Mucosa of rectum (tissue), 2 donors: ENCODE measurements around the gene CAMTA1.

Experiments used
- H3K27ac ChIP-seq, 2 donors: one replicate each; pipeline ENCODE4 v1.7.0; 2013; ENCODE audit warnings: inconsistent platforms in 2 of 2, low read depth in 2 of 2, low read length in 2 of 2
- H3K27me3 ChIP-seq, 2 donors: one replicate each; pipeline ENCODE4 v1.7.0; 2013; ENCODE audit warnings: low read length in 2 of 2; ENCODE audit not compliant: control insufficient read depth in 2 of 2, insufficient read depth in 2 of 2
- H3K36me3 ChIP-seq, 2 donors: one replicate each; pipeline ENCODE4 v1.7.0; 2013; ENCODE audit warnings: low read length in 2 of 2; ENCODE audit not compliant: control insufficient read depth in 2 of 2, insufficient read depth in 2 of 2
- H3K4me1 ChIP-seq, 2 donors: one replicate each; pipeline ENCODE4 v1.7.0; 2013; ENCODE audit warnings: low read length in 2 of 2, mild to moderate bottlenecking in 1 of 2; ENCODE audit not compliant: control insufficient read depth in 2 of 2, insufficient read depth in 2 of 2
- H3K4me3 ChIP-seq, 2 donors: one replicate each; pipeline ENCODE4 v1.7.0; 2013; ENCODE audit warnings: low read length in 2 of 2
- H3K9ac ChIP-seq, 2 donors: one replicate each; pipeline ENCODE4 v1.7.0; 2013; ENCODE audit warnings: low read length in 2 of 2, low read depth in 1 of 2, mild to moderate bottlenecking in 1 of 2
- H3K9me3 ChIP-seq, 2 donors: one replicate each; pipeline ENCODE4 v1.7.0; 2013; ENCODE audit warnings: low read length in 2 of 2; ENCODE audit not compliant: control insufficient read depth in 2 of 2
- donor health status: healthy.
- donor health status: Normal muscosa, but diverticular disease.

The CAMTA1 gene

DNA sequence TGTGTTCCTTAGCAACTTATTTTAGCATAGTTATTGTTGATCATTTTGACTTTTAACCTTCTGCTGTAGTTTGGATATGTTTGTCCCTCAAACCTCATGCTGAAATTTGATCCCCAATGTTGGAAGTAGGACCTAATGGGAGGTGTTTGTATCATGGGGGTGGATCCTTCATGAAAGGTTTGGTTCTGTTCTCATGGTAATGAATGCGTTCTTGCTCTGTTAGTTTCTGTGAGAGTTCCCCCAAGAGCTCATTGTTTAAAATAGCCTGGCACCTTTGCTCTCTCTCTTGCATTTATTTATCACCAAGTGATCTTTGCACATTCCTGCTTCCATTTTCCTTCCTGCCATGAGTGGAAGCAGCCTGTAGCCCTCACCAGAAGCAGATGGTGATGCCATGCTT is 613.7 kb downstream of the CAMTA1 start:
- Histone ChIP-seq H3K27ac (no peak overlapping the region), H3K4me1 (no peaks in the 10 kb centered on the region), H3K9ac (no peak overlapping the region)

DNA sequence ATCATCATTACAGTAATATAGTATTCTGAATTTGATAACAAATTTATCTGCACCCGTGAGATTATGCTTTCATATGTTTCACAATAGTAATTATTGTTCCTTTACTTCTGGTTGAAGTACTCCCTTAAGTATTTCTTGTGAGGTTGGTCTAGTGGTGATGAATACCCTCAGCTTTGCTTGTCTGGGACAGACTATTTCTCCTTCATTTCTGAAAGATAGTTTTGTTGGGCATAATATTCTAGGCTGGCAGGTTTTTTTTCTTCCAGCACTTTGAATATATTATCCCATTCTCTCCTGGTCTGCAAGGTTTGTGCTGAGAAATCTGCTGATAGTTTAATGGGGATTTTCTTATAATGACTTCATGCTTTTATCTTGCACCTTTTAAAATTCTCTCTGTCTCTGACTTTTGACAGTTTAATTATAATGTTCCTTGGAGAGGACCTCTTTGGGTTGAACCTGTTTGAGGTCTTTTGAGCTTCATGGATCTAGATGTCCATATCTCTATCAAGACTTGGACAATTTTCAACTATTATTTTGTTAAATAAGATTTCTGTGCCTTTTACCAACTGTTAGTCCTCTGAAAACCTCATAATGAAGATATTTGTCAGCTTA is 614.4 kb downstream of the CAMTA1 start:
- Histone ChIP-seq H3K36me3 (no peaks in the 10 kb centered on the region), H3K4me1 (no peaks in the 10 kb centered on the region), H3K27ac (no peak overlapping the region), H3K4me3 (no peak overlapping the region), H3K9ac (no peak overlapping the region), H3K9me3 (no peaks in the 10 kb centered on the region), H3K27me3 (no peaks in the 10 kb centered on the region)

More for the DNA sequence above, 613.7 kb downstream of the CAMTA1 start:
- no peaks in the 10 kb centered on the region for H3K36me3 ChIP-seq
- no peaks in the 10 kb centered on the region for H3K27me3 ChIP-seq
- H3K9me3 ChIP-seq = no peaks in the 10 kb centered on the region
- no peak overlapping the region for H3K4me3 ChIP-seq

DNA sequence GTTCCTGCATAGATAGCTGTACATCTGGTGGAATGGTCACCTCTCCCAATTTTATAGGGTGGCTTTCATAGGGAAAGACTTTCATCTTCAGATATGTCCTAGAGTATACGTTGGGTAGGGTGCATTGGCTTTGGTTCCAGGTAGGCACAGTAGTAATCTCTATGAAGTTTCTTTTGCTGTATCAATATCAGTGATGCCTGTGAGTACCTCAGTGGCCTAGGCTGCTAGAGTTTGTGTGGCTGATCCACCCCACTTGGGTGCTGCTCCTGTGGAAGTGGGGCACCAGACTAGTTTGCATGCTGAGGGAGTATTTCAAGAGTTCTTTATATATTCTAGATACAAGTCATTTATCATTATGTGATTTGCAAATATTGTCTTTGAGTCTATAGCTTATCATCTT is 615.3 kb downstream of the CAMTA1 start:
- Histone ChIP-seq H3K4me3 (no peak overlapping the region), H3K9me3 (no peaks in the 10 kb centered on the region), H3K4me1 (no peaks in the 10 kb centered on the region)

DNA sequence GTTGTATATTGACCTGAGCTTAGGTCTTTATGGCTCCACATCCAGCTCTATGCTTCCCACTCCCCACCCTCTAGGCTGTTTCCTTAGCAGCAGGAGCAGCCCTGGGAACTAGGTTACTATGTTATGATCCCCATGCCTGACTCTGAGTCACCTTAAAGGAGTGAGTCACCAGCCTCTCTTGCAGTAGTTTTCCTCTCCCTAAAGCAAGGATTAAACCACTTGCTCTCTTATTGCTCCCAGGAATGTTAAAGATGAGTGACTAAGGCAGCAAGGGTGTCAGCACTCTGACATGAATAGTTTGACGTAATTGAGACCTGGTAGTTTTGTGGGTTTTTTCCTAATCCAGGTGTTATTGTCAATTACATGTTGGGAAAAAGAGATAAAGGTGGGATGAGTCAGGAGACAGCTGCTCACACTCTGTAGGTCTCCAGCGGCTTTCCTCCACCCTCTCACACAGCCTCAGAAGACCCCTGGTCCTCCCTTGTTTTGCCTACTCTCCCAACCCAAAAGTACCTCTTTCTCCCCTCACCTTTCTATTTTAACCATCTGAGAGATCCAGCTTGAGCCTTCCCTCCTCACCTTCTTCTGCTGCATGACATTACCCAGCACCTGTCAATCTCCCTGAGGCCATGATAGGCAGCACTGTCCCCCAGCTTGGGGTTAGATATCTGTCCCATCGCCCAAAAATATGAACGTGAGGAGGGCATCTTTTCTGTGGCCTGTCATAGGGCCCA is 616.7 kb downstream of the CAMTA1 start:
- Histone ChIP-seq H3K9me3 (no peaks in the 10 kb centered on the region), H3K4me3 (no peak overlapping the region), H3K36me3 (no peaks in the 10 kb centered on the region), H3K27ac (no peak overlapping the region), H3K27me3 (no peaks in the 10 kb centered on the region), H3K4me1 (no peaks in the 10 kb centered on the region), H3K9ac (no peak overlapping the region)

More for the DNA sequence above, 615.3 kb downstream of the CAMTA1 start:
- Histone ChIP-seq H3K36me3 (no peaks in the 10 kb centered on the region), H3K27me3 (no peaks in the 10 kb centered on the region), H3K27ac (no peak overlapping the region), H3K9ac (no peak overlapping the region)

DNA sequence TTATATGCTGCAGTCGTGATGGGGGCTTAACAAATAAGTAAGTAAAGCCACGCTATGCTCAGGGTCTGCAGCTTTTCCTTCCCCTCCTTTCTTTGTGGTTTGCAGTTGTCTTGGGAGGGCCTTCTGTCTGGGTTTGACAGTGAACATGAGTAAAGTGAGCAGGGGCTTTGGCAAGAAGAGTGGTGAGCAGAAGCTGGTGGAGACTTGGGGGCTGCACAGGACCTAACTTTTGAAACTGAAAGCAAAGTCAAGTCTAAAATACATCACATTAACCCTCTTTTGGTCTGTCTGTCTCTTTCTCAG is 617.2 kb downstream of the CAMTA1 start:
- Histone ChIP-seq H3K27ac (no peak overlapping the region), H3K4me3 (no peak overlapping the region)

DNA sequence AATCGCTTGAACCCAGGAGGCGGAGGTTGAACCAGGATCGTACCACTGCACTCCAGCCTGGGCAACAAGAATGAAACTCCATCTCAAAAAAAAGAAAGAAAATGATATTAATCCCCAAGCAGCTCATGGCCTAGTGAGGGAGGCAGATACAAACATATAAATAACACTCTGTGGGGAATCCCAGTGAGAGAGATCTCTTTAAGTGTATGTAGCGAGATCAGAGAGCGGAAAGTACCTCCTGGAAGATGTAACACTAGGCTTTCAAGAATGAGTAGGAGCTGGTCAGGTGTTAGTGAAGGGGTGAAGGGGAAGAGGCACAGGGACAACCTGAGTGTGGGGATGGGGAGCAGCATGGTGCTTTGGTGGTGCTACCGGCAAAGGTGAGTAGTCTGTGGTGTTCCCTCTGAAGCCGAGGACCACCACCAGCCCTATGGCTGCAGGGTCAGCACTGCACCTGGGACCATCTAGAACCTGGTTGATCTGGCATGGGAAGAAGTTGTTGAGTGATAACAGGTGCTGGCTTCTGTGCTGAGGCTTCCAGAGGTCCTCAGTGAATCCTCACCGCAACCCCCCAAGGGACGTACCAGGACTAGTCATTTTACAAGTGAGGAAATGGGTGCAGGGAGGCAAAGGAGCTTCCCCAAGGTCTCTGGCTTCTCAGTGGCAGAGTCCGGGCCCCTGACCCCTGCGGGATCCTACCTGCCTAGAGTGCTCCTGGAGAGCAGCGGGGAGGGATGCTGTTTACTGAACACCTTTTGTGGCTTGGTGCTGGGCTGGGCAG is 618.2 kb downstream of the CAMTA1 start:
- Histone ChIP-seq H3K36me3 (no peaks in the 10 kb centered on the region), H3K4me3 (no peak overlapping the region), H3K27me3 (no peaks in the 10 kb centered on the region), H3K4me1 (no peaks in the 10 kb centered on the region), H3K9ac (no peak overlapping the region), H3K9me3 (no peaks in the 10 kb centered on the region), H3K27ac (no peak overlapping the region)

More for the DNA sequence above, 617.2 kb downstream of the CAMTA1 start:
- no peaks in the 10 kb centered on the region for H3K27me3 ChIP-seq
- H3K9me3 ChIP-seq = no peaks in the 10 kb centered on the region
- no peaks in the 10 kb centered on the region for H3K36me3 ChIP-seq
- H3K9ac ChIP-seq = no peak overlapping the region
- no peaks in the 10 kb centered on the region for H3K4me1 ChIP-seq

DNA sequence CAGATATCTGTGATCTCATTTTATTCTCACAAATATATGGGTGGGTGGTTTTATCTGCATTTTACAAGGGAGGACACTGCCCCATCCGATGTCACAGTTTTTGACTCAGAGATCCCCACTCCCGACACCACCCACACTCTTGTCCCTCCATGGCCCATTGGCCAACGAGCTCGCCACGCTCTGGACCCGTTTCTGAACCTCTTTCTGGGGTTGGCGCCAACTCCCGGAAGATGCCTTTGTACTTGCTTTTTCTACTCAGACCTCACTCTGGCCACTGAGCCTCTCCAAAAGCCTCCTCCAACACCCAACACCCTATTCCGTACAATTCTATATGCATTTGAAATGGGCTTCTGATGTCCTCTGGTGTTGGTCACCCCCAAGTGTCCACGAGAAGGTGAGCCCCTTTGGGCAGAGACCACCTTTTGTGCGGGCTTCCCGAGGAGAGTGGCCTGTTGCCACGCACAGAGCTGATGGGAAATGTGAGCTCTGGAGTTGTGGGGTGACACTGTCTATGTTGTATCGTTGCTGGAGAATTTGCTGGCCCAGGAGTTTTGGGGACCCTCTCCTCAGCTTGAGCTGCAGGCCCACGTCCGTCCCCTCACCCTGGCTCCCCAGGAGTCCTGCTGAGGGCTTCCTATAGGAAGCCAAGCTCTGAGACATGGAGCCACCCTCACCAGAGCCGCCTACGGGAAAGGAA is 618.9 kb downstream of the CAMTA1 start:
- H3K4me1 ChIP-seq = no peaks in the 10 kb centered on the region
- H3K9me3 ChIP-seq = no peaks in the 10 kb centered on the region
- H3K27me3 ChIP-seq = no peaks in the 10 kb centered on the region
- H3K36me3 ChIP-seq = no peaks in the 10 kb centered on the region
- H3K9ac ChIP-seq = no peak overlapping the region
- H3K4me3 ChIP-seq = no peak overlapping the region
- H3K27ac ChIP-seq = no peak overlapping the region

DNA sequence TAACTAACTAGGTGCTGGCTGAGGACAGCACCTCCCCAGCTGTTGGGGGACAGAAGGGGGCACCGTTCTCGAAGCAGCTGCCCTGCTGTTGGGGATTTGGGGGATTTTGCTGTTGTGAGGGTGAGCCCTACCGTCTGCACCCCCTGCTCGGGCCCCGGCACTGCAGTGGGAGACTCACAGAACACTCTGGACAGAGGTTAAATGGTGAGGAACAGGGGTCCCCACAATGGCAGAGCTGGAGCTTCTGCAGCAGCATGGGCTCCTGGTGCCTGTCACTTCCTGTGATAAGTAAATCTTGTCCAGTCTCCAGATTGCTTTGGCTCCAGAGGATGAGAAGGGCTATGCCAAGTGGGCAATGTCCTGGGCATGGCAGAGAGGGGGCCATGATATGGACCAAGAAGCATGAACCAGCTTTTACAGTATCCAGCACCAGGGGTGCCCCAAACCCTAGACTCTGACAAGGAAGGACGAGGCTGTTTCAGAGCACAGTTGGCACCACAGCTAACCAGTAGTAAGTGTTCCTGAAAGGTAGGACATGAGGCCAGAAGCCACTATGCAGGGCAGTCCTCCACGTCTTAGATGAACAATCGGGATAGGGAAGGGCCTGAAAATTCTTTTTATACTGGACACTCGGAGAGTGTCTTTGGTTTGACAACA is 620.7 kb downstream of the CAMTA1 start:
- Histone ChIP-seq H3K36me3 (no peaks in the 10 kb centered on the region), H3K4me3 (no peak overlapping the region), H3K27me3 (no peaks in the 10 kb centered on the region), H3K9ac (no peak overlapping the region), H3K9me3 (no peaks in the 10 kb centered on the region), H3K4me1 (no peaks in the 10 kb centered on the region), H3K27ac (no peak overlapping the region)

DNA sequence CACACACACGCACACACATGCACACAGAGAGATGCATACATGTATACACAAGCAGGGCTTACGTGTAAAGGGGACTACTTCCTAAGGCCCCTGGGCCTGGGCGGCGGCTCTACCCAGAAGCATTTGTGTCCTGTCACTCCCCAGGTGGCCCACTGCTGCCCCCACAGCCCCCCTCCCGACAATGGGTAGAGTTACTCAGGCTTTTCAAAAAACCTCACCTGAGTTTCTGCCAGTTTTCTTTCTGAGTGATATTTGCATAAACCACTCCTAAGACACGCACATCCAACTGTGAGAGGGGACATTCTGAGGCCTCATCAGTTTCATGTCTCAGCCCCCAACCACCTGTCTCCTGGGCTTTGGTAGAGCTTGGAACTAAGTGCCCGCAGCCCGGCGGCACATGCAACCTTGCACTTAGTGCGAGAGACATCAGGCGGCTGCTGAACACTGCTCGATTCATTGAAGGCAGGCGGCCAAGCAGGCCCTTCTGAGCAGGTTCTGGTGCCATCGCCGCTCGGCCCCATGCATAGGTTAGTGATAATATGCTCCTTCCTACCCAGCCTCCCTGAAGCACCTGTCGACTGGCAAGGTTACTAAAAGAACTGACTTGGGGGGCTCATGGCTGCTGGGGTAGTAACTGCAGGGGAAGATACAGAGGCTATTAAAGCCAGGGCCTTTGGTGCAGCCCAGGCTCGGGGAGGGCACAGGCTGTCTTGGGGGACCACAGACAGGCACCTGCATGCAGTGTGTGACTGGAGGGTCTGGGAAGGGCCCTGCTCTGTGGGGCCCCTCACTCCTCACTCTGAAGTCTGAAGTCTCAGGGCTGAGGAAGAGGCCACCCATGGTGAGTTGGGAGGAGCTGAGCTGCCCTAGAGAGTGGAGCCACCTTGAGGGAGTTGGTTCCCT is 621.6 kb downstream of the CAMTA1 start:
- no peak overlapping the region for H3K9ac ChIP-seq
- no peak overlapping the region for H3K27ac ChIP-seq
- no peak overlapping the region for H3K4me3 ChIP-seq
- no peaks in the 10 kb centered on the region for H3K9me3 ChIP-seq
- H3K4me1 ChIP-seq = no peaks in the 10 kb centered on the region
- H3K27me3 ChIP-seq = no peaks in the 10 kb centered on the region
- no peaks in the 10 kb centered on the region for H3K36me3 ChIP-seq
